WTC11 (cell line): Measurements from ENCODE around the gene LRIG3. TPM values are rescaled to one million over a fixed set of nuclear protein-coding genes. Genes with fewer than 3 reads are reported as not detected.

Source experiments
- ATAC-seq: fragments of 200-7000 bp; cut with Tn5 transposase; 2 replicates; pipeline ENCODE4 v1.10.0; 2021; ENCODE audit warnings: mild to moderate bottlenecking, moderate library complexity
- CTCF ChIA-PET: fragments of 300-600 bp; sonication (Branson Sonifier 250); formaldehyde crosslinking; loops from one replicate; lab custom pipeline; 2021; ENCODE audit warnings: antibody characterized with exemption; lab: Charles Lee
- POLR2A ChIA-PET: fragments of 350-600 bp; sonication (Branson Sonifier 250); formaldehyde crosslinking; loops from one replicate; lab custom pipeline; 2021; ENCODE audit warnings: antibody characterized with exemption; lab: Charles Lee
- DNase-seq: peaks from one replicate; pipeline ENCODE4 v3.0.0; 2021; ENCODE audit warnings: low spot score
- H3K27ac Mint-ChIP-seq: 2 replicates; pipeline ENCODE4 v1.8.0; 2021; ENCODE audit warnings: mixed read lengths
- H3K27me3 Mint-ChIP-seq: 2 replicates; pipeline ENCODE4 v1.8.0; 2021; ENCODE audit warnings: low read depth, mild to moderate bottlenecking, moderate library complexity, mixed read lengths
- H3K36me3 Mint-ChIP-seq: 2 replicates; pipeline ENCODE4 v1.8.0; 2021; ENCODE audit warnings: mixed read lengths
- H3K4me1 Mint-ChIP-seq: 2 replicates; pipeline ENCODE4 v1.8.0; 2022; ENCODE audit warnings: mixed read lengths
- H3K4me3 Mint-ChIP-seq: 2 replicates; pipeline ENCODE4 v1.8.0; 2021; ENCODE audit warnings: mild to moderate bottlenecking, moderate library complexity, mixed read lengths
- H3K9me3 Mint-ChIP-seq: 2 replicates; pipeline ENCODE4 v1.8.0; 2021; ENCODE audit warnings: mixed read lengths
- AR ChIP-seq: fragments of 250-450 bp; sonication (Bioruptor Pico); IDR thresholded peaks from 2 replicates; pipeline ENCODE4 v1.9.0; 2021; ENCODE audit warnings: mild to moderate bottlenecking
- ARID4B ChIP-seq: sonication (generic); formaldehyde crosslinking; IDR thresholded peaks from 2 replicates; pipeline ENCODE4 v1.8.0; 2023; ENCODE audit warnings: missing genetic modification reagents, mild to moderate bottlenecking, borderline replicate concordance
- ATF6 ChIP-seq: sonication (generic); formaldehyde crosslinking; IDR thresholded peaks from 2 replicates; pipeline ENCODE4 v1.8.1; 2023; ENCODE audit warnings: mild to moderate bottlenecking, missing genetic modification reagents
- CDX4 ChIP-seq: fragments of 250-450 bp; sonication (Bioruptor Pico); IDR thresholded peaks from 2 replicates; pipeline ENCODE4 v1.9.0; 2021; ENCODE audit warnings: moderate library complexity, mild to moderate bottlenecking, inconsistent platforms, borderline replicate concordance
- ESRRA ChIP-seq: sonication (generic); formaldehyde crosslinking; IDR thresholded peaks from 2 replicates; pipeline ENCODE4 v1.8.1; 2022; ENCODE audit warnings: mild to moderate bottlenecking, missing genetic modification reagents, borderline replicate concordance
- FOXK1 ChIP-seq: sonication (generic); formaldehyde crosslinking; IDR thresholded peaks from 2 replicates; pipeline ENCODE4 v1.8.0; 2022; ENCODE audit warnings: mild to moderate bottlenecking, moderate library complexity, missing genetic modification reagents
- GTF2I ChIP-seq: fragments of 250-450 bp; sonication (Bioruptor Pico); conservative IDR thresholded peaks from 2 replicates; pipeline ENCODE4 v1.4.0; 2021; ENCODE audit warnings: mild to moderate bottlenecking
- HMGA2 ChIP-seq: fragments of 250-450 bp; sonication (Bioruptor Pico); IDR thresholded peaks from 2 replicates; pipeline ENCODE4 v1.4.0; 2021; ENCODE audit warnings: mild to moderate bottlenecking, moderate library complexity
- JAZF1 ChIP-seq: fragments of 250-450 bp; sonication (Bioruptor Pico); IDR thresholded peaks from 2 replicates; pipeline ENCODE4 v1.9.0; 2021; ENCODE audit warnings: moderate library complexity, mild to moderate bottlenecking, inconsistent platforms
- MAX ChIP-seq: sonication (generic); formaldehyde crosslinking; IDR thresholded peaks from 2 replicates; pipeline ENCODE4 v1.8.0; 2022; ENCODE audit warnings: mild to moderate bottlenecking, missing genetic modification reagents
- NFATC4 ChIP-seq: fragments of 250-450 bp; sonication (Bioruptor Pico); IDR thresholded peaks from 2 replicates; pipeline ENCODE4 v1.9.0; 2021; ENCODE audit warnings: mild to moderate bottlenecking
- NR3C1 ChIP-seq: sonication (generic); formaldehyde crosslinking; conservative IDR thresholded peaks from 2 replicates; pipeline ENCODE4 v1.8.1; 2023; ENCODE audit warnings: low read depth, mild to moderate bottlenecking, missing genetic modification reagents
- PRDM15 ChIP-seq: sonication (generic); formaldehyde crosslinking; IDR thresholded peaks from 2 replicates; pipeline ENCODE4 v1.8.0; 2022; ENCODE audit warnings: missing genetic modification reagents
- PREB ChIP-seq: sonication (generic); formaldehyde crosslinking; IDR thresholded peaks from 2 replicates; pipeline ENCODE4 v1.8.1; 2022; ENCODE audit warnings: mild to moderate bottlenecking, missing genetic modification reagents, moderate library complexity, borderline replicate concordance
- TEAD4 ChIP-seq: sonication (generic); formaldehyde crosslinking; IDR thresholded peaks from 2 replicates; pipeline ENCODE4 v1.8.0; 2022; ENCODE audit warnings: mild to moderate bottlenecking, missing genetic modification reagents
- USF2 ChIP-seq: sonication (generic); formaldehyde crosslinking; IDR thresholded peaks from 2 replicates; pipeline ENCODE4 v1.8.1; 2023; ENCODE audit warnings: mild to moderate bottlenecking, missing genetic modification reagents, moderate library complexity
- ZNF232 ChIP-seq: sonication (generic); formaldehyde crosslinking; IDR thresholded peaks from 2 replicates; pipeline ENCODE4 v1.8.0; 2022; ENCODE audit warnings: mild to moderate bottlenecking, missing genetic modification reagents
- total RNA-seq: library from RNA; stranded (reverse); gene quantifications from 3 replicates; pipeline ENCODE4 v1.2.3, GENCODE V29; 2021

Gene LRIG3
- total RNA-seq, 1 experiment from 2014 or later: 13.0 TPM

GRCh38 chr12:58965568-58965967 is 45.3 kb upstream of the LRIG3 start:
- ChIA-PET CTCF (no interaction called here), POLR2A (no interaction called here)
- Mint-ChIP-seq H3K27ac (no peak overlapping the region), H3K9me3 (no peaks in the 10 kb centered on the region), H3K4me1 (0 out of 2 replicates have a peak, but pooled peaks cover 3% of the 10 kb centered on the region), H3K4me3 (no peak overlapping the region), H3K27me3 (no peaks in the 10 kb centered on the region), H3K36me3 (no peaks in the 10 kb centered on the region)
- no peak for TF ChIP-seq MAX (CRISPR knock-in tag)
- TF ChIP-seq NR3C1: no peak
- no peak for TF ChIP-seq USF2 (CRISPR knock-in tag)
- TF ChIP-seq PREB (CRISPR knock-in tag): no peak
- no peak for TF ChIP-seq CDX4 (CRISPR knock-in tag)
- no peak for TF ChIP-seq HMGA2
- no peak for TF ChIP-seq NFATC4
- TF ChIP-seq PRDM15 (CRISPR knock-in tag): no peak
- no peak for TF ChIP-seq TEAD4 (CRISPR knock-in tag)
- TF ChIP-seq ESRRA (CRISPR knock-in tag): no peak
- TF ChIP-seq ATF6: no peak
- no peak for TF ChIP-seq GTF2I (CRISPR knock-in tag)
- ATAC-seq: no peak
- DNase-seq: no peak

GRCh38 chr12:58963844-58964243 is 43.5 kb upstream of the LRIG3 start:
- Mint-ChIP-seq H3K4me3 (no peak overlapping the region), H3K36me3 (no peaks in the 10 kb centered on the region), H3K27ac (no peak overlapping the region), H3K27me3 (no peaks in the 10 kb centered on the region), H3K9me3 (no peaks in the 10 kb centered on the region), H3K4me1 (0 out of 2 replicates have a peak, but pooled peaks cover 3% of the 10 kb centered on the region)
- no peak for DNase-seq
- POLR2A ChIA-PET: no interaction called here
- CTCF ChIA-PET: no interaction called here
- no peak for ATAC-seq
- no peak for TF ChIP-seq JAZF1 (CRISPR knock-in tag)
- TF ChIP-seq ZNF232: no peak
- no peak for TF ChIP-seq FOXK1 (CRISPR knock-in tag)
- TF ChIP-seq AR: no peak
- no peak for TF ChIP-seq ARID4B (CRISPR knock-in tag)
